BJ (cell line): Measurements from ENCODE around the gene ADGRF5. TPM values are rescaled to one million over a fixed set of nuclear protein-coding genes. Genes with fewer than 3 reads are reported as not detected.

ENCODE experiments used
- CTCF ChIA-PET: fragments of 350-600 bp; formaldehyde crosslinking; extraction: SDS; loops from one replicate; lab custom pipeline; 2021; ENCODE audit warnings: antibody characterized with exemption, inconsistent platforms; lab: Yijun Ruan, JAX
- POLR2A ChIA-PET: fragments of 300-600 bp; sonication (Branson Sonifier 250); formaldehyde crosslinking; extraction: SDS; loops from one replicate; lab custom pipeline; 2021; ENCODE audit warnings: antibody characterized with exemption; lab: Charles Lee
- DNase-seq: peaks from one replicate; pipeline ENCODE4 v3.0.0-alpha.2; 2011; ENCODE audit warnings: low read depth
- H3K27me3 ChIP-seq: 2 replicates; pipeline ENCODE4 v1.6.0; 2011; ENCODE audit warnings: low read length; ENCODE audit not compliant: control insufficient read depth, insufficient read depth
- H3K36me3 ChIP-seq: 2 replicates; pipeline ENCODE4 v1.5.1; 2011; ENCODE audit warnings: low read length; ENCODE audit not compliant: control insufficient read depth, insufficient read depth
- H3K4me3 ChIP-seq: 2 replicates; pipeline ENCODE4 v1.5.1; 2011; ENCODE audit warnings: low read depth, mild to moderate bottlenecking, control low read depth, low read length
- polyA plus RNA-seq: library from polyadenylated mRNA; depleted of rRNA; stranded (reverse); fragments of >200 nt; gene quantifications from 2 replicates; pipeline ENCODE4 v1.2.3, GENCODE V29; 2011
- TF ChIP-seq, protein P1 (sequence below): IDR thresholded peaks from 2 replicates; pipeline ENCODE4 v1.5.1; 2011; ENCODE audit warnings: low read depth, mild to moderate bottlenecking, control low read depth, inconsistent platforms, low read length, moderate library complexity; ENCODE audit not compliant: insufficient read depth

Gene ADGRF5
- polyA plus RNA-seq, 1 experiment = not detected

DNA sequence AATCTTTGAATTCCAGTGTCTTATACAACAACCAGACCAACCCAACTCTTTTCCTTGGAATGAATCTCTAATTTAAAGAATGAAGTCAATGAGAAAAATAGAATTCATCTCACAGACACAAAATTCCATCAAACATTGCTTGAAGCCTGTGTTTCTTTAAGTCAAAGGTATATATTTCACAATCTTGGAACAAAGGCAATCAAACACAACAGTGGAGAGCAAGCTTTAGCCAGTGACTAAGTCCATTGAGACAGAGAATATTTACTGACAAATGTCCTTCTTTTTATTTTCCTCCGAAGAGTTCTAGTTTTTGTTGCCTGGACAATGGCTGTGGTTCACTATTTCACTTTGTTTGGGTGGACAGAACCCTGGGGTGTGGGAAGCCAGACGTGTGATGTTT is 92.8 kb downstream of the ADGRF5 start:
- DNase-seq = no peak
- CTCF ChIA-PET = no interaction called here
- no peaks in the 10 kb centered on the region for H3K36me3 ChIP-seq
- no peak overlapping the region for H3K4me3 ChIP-seq
- POLR2A ChIA-PET = no interaction called here
- no peaks in the 10 kb centered on the region for H3K27me3 ChIP-seq
- TF ChIP-seq, protein P1, sequence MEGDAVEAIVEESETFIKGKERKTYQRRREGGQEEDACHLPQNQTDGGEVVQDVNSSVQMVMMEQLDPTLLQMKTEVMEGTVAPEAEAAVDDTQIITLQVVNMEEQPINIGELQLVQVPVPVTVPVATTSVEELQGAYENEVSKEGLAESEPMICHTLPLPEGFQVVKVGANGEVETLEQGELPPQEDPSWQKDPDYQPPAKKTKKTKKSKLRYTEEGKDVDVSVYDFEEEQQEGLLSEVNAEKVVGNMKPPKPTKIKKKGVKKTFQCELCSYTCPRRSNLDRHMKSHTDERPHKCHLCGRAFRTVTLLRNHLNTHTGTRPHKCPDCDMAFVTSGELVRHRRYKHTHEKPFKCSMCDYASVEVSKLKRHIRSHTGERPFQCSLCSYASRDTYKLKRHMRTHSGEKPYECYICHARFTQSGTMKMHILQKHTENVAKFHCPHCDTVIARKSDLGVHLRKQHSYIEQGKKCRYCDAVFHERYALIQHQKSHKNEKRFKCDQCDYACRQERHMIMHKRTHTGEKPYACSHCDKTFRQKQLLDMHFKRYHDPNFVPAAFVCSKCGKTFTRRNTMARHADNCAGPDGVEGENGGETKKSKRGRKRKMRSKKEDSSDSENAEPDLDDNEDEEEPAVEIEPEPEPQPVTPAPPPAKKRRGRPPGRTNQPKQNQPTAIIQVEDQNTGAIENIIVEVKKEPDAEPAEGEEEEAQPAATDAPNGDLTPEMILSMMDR = no peak

DNA sequence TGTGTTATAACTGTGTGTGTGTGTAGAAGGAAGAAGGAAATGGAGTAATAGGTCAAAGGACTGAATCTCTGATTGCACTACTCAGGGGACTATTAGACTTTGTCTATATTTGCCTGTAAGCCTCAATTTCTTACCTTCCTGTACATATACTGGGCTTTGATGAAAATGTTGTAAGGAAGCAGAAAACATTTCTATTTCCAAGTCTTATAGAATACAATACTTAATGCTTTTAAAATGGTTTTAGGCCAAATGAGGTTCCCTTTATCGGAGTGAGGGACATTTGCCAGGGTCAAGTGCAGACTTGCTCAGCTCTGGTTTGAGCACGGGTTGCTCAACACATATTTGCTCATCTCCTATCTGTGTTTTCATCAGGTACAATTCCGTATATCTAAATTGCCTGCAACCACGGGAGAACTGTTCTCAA is 100.3 kb downstream of the ADGRF5 start:
- no peaks in the 10 kb centered on the region for H3K36me3 ChIP-seq
- CTCF ChIA-PET = interaction anchor here (2.9 kb wide), 1 partner anchor 27 kb away, joined by 9 read pairs; no protein-coding TSS in a partner anchor

DNA sequence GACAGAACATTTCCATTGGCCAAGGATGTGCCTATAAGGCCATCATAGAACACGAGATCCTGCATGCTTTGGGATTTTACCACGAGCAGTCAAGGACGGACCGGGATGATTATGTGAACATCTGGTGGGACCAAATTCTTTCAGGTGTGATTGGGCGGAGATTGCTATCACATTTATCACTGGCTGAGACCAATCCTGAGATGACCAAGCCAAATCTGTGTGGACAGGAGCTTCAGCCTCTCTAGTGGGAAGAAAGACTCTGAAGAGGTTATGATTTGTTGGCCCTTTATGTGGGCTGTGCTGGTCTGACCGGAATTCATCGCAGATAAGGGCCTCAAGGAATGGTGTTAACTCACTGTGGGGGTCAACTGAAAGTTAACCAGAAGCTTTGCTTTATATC is 102.2 kb downstream of the ADGRF5 start:
- DNase-seq = no peak
- Histone ChIP-seq H3K36me3 (no peaks in the 10 kb centered on the region), H3K27me3 (no peaks in the 10 kb centered on the region), H3K4me3 (no peak overlapping the region)
- ChIA-PET CTCF (no interaction called here), POLR2A (no interaction called here)
- TF ChIP-seq, protein P1 = no peak

More for the DNA sequence above, 100.3 kb downstream of the ADGRF5 start:
- TF ChIP-seq, protein P1 = no peak
- no peak for DNase-seq
- Histone ChIP-seq H3K27me3 (no peaks in the 10 kb centered on the region), H3K4me3 (no peak overlapping the region)
- POLR2A ChIA-PET = no interaction called here

DNA sequence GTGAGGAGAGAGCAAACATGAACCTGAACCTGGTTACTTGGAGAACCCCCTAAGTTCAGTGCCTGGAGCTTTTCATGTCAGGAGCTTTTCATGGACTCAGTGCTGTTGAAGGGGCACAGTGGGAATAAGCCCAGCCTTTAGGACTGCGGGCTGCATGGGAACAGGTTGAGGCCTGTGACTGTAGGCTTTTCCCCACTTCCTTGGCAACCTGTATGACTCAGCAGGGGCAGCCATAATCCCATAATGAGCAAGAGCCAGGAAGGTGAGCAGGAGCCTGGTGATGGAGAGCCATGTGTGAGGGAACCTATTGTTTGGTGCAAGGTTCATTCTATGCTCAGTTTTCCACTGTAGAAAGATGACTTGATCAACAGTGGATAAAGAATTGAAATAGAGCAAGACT is 105.1 kb downstream of the ADGRF5 start:
- DNase-seq = no peak
- Histone ChIP-seq H3K36me3 (no peaks in the 10 kb centered on the region), H3K27me3 (no peaks in the 10 kb centered on the region), H3K4me3 (no peak overlapping the region)
- CTCF ChIA-PET = no interaction called here
- TF ChIP-seq, protein P1 = no peak
- POLR2A ChIA-PET = no interaction called here

DNA sequence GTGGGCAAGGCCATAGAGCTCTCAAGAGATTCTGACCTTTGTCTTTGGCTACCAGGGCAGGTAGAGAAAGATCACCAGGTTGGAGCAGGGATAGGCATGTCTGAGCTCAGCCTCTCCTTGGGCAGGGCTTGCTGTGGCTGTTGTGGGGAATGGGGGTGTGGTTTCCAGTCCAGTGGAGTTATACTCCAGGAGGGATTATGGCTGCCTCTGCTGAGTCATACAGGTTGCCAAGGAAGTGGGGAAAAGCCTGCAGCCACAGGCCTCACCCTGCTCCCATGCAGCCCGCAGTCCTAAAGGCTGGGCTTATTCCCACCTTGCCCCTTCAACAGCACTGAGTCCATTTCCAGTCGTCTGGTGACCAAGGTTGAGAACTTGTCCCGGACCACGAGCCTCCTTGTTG is 106.6 kb downstream of the ADGRF5 start:
- no peak for DNase-seq
- POLR2A ChIA-PET = no interaction called here

More for the DNA sequence above, 106.6 kb downstream of the ADGRF5 start:
- TF ChIP-seq, protein P1 = no peak
- CTCF ChIA-PET = no interaction called here
- H3K27me3 ChIP-seq = no peaks in the 10 kb centered on the region
- no peak overlapping the region for H3K4me3 ChIP-seq
- no peaks in the 10 kb centered on the region for H3K36me3 ChIP-seq
